GM18858 (cell line): ENCODE results near the gene OR9A2.
A peak's percentile ranks its signal among the peaks of the same experiment; 100 is the strongest.

ENCODE experiments used
- ATAC-seq: cut with Tn5 transposase; IDR thresholded peaks from one replicate; pipeline ENCODE4 v1.9.1; 2021; ENCODE audit not compliant: unreplicated experiment

Gene OR9A2

GRCh38 chr7:143023047-143023446 lies 3.9 kb downstream of the OR9A2 start:
- ATAC-seq = no peak

GRCh38 chr7:143018931-143019330 lies 8.0 kb downstream of the OR9A2 start:
- ATAC-seq = no peak

GRCh38 chr7:143016996-143017395 lies 9.9 kb downstream of the OR9A2 start:
- no peak for ATAC-seq

- ATAC-seq = no peak
Measured at GRCh38 chr7:143015926-143016490, 10.9 kb downstream of the OR9A2 start.

- ATAC-seq = peak; percentile 98
Measured at GRCh38 chr7:143015084-143015483, 11.8 kb downstream of the OR9A2 start.

- ATAC-seq = no peak
Measured at GRCh38 chr7:143013893-143014292, 13.0 kb downstream of the OR9A2 start.

GRCh38 chr7:143013473-143013872 lies 13.5 kb downstream of the OR9A2 start:
- ATAC-seq = no peak

- ATAC-seq = no peak
Measured at GRCh38 chr7:143012409-143012808, 14.5 kb downstream of the OR9A2 start.

- no peak for ATAC-seq
Measured at GRCh38 chr7:143012001-143012400, 14.9 kb downstream of the OR9A2 start.

- peak; percentile 78 for ATAC-seq
Measured at GRCh38 chr7:143008007-143008901, 18.7 kb downstream of the OR9A2 start.

GRCh38 chr7:143005632-143006260 lies 21.2 kb downstream of the OR9A2 start:
- ATAC-seq = no peak

- peak; percentile 47 for ATAC-seq
Measured at GRCh38 chr7:143003393-143004051, 23.4 kb downstream of the OR9A2 start.

- no peak for ATAC-seq
Measured at GRCh38 chr7:143002898-143003297, 24.0 kb downstream of the OR9A2 start.

- no peak for ATAC-seq
Measured at GRCh38 chr7:143002106-143002505, 24.8 kb downstream of the OR9A2 start.

- ATAC-seq = no peak
Measured at GRCh38 chr7:143000648-143001047, 26.3 kb downstream of the OR9A2 start.

GRCh38 chr7:142999793-143000192 lies 27.1 kb downstream of the OR9A2 start:
- ATAC-seq = no peak

- ATAC-seq = no peak
Measured at GRCh38 chr7:142998966-142999365, 28.0 kb downstream of the OR9A2 start.

- no peak for ATAC-seq
Measured at GRCh38 chr7:142997456-142997989, 29.4 kb downstream of the OR9A2 start.

- no peak for ATAC-seq
Measured at GRCh38 chr7:142992427-142992826, 34.5 kb downstream of the OR9A2 start.

- no peak for ATAC-seq
Measured at GRCh38 chr7:142984297-142984696, 42.6 kb downstream of the OR9A2 start.

- no peak for ATAC-seq
Measured at GRCh38 chr7:142983825-142984224, 43.1 kb downstream of the OR9A2 start.
